HL-60 (cell line): ENCODE results near the gene DNAH14.
"Not testable (repeated sequence)": the region's sequence is repeated elsewhere in the genome, so short reads cannot be mapped to it uniquely, and the experiment has no call there.

Source experiments
- CTCF ChIP-seq: IDR thresholded peaks from one replicate; pipeline ENCODE4 v1.5.1; 2011; ENCODE audit warnings: low read length, control low read depth, inconsistent platforms; ENCODE audit not compliant: insufficient read depth
- POLR2AphosphoS5 ChIP-seq: IDR thresholded peaks from 2 replicates; pipeline ENCODE4 v1.6.1; 2012; ENCODE audit warnings: low read depth
- REST ChIP-seq: IDR thresholded peaks from 2 replicates; pipeline ENCODE4 v1.6.1; 2012; ENCODE audit warnings: low read depth; ENCODE audit not compliant: insufficient replicate concordance

GRCh38 chr1:225177409-225177808, 247.9 kb downstream of the DNAH14 start:
- not testable (repeated sequence) for TF ChIP-seq CTCF, POLR2AphosphoS5, REST
